HG02885 (cell line): ENCODE data around the gene AGTR1.
"Not testable (repeated sequence)": the region's sequence is repeated elsewhere in the genome, so short reads cannot be mapped to it uniquely, and the experiment has no call there.

Source experiments
- ATAC-seq: cut with Tn5 transposase; IDR thresholded peaks from one replicate; pipeline ENCODE4 v1.9.1; 2021; ENCODE audit warnings: mild to moderate bottlenecking; ENCODE audit not compliant: unreplicated experiment, poor library complexity

The AGTR1 gene

DNA sequence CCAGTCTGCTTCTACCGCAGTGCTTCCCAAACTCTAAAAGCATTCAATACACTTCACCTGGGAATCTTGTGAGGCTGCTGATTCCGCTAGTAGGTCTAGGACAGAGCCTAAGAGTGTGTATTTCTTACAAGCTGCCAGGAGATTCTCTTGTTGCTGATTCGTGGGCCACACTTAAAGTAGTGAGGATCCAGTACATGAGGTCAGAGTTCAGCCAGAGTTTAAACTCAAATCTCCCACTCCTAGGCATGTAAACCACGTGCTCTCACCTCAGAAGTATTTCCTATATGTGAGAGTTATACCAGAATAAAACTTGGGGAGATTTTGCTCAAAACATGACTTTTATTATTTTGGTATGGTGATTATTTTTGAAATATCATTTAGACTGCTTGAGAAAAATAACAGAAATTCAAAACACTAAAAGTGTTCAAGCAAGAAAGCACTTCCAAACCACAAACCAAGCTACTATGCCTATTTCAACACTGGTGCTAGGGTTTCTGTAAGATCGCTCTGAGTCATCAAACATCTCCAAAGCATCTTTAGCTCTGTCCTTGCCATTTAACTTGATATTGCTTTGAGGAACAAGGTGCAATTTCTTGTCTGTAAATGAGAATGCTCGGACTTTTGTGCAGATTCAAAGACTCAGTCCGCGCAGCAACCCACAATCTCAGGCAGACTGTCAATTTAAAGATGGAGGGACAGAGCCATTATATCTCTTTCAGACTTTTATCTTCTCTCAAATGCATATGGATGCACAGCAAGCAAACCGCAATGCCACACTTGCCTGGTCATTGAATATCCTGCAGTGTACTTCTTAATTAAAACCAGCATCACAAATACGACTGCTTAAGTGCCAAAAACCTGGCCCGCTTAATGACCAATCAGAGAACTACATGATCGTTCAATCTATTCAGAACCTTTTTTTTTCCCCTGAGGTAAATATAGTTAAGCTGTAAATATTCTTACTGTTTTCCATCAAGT is 59.8 kb downstream of the AGTR1 start:
- no peak for ATAC-seq

DNA sequence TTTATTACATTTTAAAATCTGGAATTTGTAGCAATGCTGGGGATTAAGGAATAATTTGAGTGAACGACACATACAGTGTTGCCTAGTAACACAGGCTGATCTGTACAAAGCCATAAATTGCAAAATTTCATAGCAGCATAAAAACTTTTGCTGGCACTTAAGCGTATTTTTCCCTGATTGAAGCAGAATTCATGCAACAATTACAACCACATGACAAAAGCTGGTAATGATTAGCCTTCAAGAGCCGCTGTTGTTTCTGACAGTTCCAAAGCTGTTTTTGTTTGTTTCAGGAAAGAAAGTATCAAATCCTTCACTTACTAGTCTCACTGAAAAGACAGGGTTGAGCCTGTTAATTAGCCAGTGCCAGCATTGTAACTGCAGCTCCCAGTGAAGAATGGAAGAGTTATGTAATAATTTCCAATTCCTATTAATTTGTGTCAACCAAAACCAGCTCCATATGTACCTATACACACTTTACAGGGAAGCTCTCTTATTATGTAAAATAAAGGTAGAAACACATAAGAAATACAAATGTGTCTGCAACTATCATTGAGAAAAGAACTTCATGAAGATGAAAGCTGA is 60.7 kb downstream of the AGTR1 start:
- no peak for ATAC-seq

DNA sequence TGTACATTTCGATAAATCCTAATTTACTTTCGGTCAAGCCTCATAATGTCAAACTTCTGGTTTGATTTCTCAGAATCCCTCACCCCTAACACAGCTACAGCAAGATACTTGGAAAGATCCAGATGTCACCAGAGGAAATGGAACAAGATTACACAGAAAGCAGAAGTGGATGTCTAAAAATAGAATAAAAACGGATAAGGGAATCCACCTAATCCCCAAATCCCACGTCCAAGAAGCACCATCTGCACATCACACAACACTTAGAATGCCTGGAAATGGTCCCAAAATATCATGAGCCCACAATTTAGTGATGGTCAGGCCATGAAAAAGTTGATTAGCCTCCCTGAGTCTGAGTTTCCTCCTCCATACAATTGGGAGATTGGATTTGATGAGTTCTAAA is 61.7 kb downstream of the AGTR1 start:
- ATAC-seq = no peak

DNA sequence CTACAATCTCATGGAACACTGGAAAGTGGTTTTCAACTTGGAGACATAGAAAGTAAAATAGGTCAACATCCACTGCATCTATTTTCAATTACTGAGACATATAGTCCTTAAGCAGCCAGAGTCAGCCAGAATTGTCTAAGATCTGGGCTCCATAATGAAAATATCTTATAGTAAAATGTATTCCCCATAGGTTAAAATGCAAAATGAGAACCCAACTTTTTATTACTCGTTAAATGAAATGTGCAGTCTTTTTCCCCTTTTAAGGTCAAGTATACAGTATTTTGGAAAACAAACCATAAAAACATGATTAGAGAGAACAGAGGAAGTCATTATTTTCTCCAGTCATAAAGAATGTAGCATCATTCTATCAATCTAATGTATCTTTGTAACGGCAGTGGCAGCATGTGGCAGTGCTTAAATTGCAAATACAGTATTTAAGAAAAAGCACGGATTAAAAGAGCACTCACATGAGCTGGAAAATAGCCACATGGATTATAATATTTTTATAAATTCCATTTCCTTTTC is 65.5 kb downstream of the AGTR1 start:
- no peak for ATAC-seq

DNA sequence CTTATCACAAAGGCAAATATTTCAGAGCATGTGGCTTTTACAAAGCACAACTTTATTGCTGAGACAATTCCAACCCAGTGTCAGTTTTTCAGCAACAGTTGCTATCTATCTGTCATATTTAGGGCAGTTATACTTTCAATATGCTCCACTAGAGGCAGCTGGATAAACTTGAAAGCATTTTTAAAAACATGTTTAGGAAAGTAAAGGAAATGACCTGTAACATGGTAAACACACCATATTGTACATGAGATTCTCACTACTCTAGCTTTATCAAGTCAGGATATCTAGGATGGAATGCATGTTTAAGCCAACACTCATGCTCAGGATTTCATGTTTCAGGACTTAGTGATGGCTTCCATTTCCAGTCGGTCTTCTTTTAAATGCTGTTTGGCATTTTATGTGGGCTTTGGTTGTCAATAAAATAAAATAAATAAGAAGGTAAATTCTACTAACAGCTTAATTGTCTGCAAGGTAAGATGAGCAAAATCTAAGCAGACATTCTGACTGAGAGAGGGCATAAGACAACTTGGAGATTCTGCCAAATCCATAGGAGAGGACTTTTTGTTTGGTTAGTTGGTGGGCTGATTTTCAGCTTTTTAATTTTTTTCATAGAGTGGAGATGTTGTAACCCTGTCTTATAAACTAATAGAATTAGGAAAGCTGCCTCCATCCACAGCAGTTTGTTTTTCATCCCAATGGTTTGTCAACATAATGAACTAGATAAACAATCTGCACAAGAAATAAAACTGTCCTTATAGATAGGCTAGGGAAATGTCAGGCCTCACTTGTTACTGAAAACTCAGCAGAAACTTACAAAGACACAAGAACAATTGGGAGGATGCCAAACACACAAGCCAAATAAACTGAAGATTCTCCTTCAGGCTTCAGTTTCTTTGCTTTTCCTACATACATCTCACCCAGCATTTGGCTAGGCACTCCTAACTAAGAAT is 66.6 kb downstream of the AGTR1 start:
- ATAC-seq = no peak

DNA sequence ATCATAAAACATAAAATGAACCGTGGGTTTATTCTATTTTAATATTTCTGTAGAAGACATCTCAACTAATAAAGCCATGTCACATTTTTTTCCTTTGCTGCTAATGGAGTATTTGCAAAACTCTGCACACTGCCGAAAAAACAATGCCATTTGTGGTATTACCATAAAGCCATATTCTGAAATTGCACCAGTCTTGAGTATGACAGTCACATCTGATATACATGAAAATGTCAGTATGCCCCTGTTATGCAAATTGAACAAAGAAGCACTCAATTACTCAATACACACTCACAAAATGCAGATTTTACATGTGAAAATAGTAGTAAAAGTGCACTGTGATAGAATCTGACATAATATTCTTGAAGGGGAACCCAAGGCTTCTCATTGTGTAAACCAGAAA is 74.7 kb downstream of the AGTR1 start:
- no peak for ATAC-seq

DNA sequence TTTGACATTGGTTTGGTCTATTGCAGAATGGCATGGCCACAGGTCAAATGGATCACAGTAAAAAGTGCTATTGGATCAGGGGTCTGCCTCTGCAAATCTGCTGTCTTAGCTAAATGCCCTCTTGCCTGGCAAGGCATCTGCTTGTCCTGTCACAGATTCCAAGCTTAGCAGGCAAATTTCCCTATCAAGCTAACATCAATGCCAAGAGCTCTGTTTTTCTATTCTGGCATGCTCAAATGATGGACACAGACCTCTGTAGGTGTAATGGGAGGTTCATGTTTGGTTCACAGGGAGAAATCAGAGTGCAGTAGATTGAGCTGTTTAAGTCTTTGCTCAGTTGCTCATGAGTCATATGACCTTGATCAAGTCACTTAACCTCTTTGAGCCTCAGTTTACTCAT is 75.1 kb downstream of the AGTR1 start:
- ATAC-seq = no peak

DNA sequence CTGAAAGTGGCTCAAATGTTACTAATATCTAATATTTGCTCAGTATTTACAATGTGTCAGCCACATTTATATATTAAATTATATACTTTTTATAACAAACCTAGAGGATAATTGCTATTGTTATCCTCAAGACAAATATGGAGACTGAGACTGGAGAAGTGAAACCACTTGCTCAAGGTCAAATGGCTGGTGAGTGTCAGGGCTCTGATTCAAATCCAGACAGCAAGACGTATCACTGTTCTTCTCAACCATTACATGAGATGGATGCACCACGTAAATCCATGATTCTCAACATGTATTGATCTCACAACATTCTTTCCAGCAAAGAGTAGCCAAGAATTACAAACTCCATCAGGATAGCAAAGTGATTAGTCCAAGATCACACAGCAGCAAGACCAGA is 76.1 kb downstream of the AGTR1 start:
- ATAC-seq = no peak

DNA sequence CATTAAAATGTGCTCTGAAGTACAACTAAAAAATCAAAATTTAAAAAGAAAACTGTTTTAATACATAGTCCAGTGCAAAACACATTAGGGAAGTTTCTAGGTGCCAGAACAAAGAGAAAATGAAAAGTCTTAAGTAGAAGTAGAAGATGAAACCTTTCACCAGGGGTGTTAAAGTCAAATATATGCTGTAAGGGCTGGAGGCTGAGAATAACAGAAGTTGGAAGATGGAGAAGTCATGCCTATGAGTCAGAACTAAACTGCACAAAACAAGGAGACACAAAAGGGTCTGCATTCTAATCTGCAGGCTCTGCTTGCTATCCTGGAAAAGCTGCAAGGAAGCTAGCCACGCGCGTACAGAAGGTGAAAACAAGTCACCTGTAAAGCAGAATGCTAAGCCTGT is 81.2 kb downstream of the AGTR1 start:
- ATAC-seq = no peak

DNA sequence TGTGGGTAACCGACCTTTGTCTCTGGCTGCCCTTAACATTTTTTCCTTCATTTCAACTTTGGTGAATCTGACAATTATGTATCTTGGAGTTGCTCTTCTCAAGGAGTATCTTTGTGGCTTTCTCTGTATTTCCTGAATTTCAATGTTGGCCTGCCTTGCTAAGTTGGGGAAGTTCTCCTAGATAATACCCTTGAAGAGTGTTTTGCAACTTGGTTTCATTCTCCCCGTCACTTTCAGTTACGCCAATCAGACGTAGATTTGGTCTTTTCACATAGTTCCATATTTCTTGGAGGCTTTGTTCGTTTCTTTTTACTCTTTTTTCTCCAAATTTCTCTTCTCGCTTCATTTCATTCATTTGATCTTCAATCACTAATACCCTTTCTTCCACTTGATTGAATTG is 87.3 kb downstream of the AGTR1 start:
- not testable (repeated sequence) for ATAC-seq

DNA sequence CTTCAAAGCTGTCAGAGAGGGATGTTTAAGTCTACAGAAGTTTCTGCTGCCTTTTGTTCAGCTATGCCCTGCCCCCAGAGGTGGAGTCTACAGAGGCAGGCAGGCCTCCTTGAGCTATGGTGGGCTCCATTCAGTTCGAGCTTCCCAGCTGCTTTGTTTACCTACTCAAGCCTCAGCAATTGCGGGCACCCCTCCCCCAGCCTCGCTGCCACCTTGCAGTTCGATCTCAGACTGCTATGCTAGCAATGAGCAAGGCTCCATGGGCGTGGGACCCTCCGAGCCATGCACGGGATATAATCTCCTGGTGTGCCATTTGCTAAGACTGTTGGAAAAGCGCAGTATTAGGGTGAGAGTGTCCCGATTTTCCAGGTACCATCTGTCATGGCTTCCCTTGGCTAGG is 88.5 kb downstream of the AGTR1 start:
- not testable (repeated sequence) for ATAC-seq

DNA sequence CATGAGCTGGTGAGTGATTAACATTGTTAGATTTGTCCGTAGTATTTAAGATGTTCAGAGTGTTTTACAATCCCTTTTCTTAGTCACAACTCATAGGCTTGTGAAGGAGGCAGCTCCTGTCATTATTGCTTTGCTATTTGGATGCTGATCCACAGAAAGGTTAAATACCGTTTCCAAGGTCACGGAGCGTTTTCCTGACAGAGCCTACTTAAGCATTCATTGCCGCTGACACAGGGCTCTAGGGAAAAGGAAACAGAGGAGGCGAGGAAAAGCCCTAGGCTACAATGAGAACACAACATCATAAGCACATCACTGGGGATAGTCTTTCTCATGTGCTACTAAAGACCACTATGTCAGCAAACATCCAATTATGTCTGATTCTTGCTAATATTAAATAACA is 91.4 kb downstream of the AGTR1 start:
- ATAC-seq = no peak

DNA sequence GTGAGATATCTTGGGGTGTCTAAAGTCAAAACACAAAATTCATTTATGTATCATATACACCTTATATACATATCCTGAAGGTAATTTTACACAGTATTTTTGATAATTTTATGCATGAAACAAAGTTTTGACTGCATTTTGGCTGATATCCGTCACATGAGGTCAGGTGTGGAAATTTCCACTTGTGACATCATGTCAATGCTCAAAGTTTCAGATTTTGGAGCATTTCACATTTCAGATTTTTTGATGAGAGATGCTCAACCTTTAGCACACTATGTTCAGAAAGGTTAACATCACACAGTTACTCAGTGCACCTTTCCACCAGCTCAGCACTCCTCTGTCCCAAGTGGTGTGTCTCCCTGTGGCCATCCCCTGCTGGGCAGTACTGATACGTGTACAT is 92.2 kb downstream of the AGTR1 start:
- no peak for ATAC-seq

DNA sequence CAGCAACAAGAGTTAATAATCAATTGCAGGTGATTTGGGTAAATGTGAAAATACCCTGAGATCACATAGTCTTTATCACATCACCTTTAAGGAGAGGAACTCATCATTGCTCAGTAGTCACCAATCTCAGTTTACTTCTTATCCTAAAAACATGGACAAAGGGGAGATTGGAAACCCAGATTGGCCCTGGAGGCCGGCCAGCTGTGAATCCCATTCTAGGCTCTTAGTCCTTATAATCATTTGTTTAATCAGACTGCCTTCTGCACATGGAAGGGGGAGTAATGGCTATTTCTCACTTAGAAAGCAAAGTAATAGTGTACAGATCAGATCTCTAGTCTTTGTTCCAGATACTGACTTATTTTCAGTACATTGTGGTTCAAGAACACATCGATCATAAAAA is 92.7 kb downstream of the AGTR1 start:
- ATAC-seq = no peak

DNA sequence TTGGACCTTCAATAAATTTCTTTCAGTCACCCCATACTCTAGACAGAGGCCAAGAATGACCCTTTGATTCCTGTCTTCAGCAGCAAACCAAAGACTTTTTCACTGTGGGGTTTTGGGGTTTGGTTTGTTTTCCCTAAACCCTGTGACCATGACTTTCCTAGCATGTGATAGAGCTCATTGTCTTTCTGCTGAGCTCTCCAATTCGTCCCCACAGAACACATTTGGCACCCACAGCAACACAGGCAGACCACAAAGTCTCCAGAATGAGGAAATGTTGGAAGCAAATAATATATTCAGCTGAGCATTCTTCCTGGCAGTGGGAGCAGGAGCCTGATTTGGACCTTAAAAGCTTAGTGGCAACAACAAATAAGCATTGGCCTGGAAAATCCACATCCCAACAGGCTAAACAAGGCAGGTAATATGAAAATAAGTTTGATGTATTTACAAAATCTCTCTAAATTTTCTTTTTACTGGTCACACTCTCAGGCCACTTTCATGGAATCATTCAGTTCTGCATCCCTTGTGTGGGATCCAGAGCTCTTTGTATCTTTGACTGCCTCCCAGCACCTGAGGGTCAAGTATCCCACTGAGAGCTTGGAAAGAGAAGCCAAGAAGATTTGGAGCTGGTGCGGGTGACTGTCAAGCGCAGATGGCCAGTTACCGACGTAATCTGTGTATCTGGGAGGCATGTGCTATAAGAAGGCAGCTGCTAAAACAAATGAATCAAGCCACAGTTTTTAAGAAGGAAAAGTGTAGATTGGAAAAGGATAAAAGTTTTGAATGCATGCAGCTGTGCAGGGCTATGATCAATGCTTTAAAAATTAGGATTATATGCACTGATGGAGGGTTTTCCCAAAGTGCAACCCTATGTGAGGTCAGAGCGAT is 93.4 kb downstream of the AGTR1 start:
- no peak for ATAC-seq

DNA sequence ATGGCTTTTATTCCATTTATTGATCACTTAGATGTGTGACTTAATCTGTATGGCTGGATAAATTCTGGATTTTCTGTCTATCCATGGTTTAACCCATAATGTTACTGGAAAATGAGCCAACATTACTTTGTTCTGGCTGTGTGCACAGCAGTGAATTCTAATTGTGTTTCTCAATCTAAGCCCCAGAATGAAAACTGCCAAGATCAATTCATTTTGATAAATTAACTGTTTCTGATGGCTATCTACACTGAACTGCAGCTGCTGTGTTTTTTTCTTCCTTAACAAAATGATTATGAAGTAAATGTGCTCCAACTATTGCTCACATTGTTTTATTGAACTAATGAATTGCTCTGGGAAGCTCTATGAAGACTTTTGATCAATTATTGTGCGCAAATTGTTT is 94.2 kb downstream of the AGTR1 start:
- no peak for ATAC-seq

DNA sequence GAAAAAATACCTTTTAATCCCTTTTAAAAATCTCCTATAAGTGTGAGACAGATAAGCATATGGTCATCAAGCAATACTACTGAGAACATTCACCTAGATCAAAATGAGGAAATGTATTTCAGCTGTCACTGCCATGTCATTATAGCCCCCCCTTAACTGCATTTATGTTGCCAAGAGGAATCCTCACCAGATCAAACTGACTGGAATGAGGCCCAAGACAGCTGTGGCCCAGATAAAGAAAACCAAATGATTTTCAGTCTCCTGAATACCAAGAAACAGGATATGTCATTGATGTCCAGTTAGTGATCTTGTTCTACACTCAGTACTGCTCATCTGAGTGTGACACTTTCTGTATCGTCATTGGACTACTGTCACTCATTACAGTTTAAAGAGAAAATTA is 94.8 kb downstream of the AGTR1 start:
- ATAC-seq = no peak
